ENCODE measurements around the gene DGLUCY. TPM values are rescaled to one million over a fixed set of nuclear protein-coding genes. Genes with fewer than 3 reads are reported as not detected.
"Not testable (repeated sequence)": the region's sequence is repeated elsewhere in the genome, so short reads cannot be mapped to it uniquely, and the experiment has no call there.

The DGLUCY gene
- total and polyA plus RNA-seq, 4 donors: 42.5 to 72.4 (median 51.1) TPM

DNA sequence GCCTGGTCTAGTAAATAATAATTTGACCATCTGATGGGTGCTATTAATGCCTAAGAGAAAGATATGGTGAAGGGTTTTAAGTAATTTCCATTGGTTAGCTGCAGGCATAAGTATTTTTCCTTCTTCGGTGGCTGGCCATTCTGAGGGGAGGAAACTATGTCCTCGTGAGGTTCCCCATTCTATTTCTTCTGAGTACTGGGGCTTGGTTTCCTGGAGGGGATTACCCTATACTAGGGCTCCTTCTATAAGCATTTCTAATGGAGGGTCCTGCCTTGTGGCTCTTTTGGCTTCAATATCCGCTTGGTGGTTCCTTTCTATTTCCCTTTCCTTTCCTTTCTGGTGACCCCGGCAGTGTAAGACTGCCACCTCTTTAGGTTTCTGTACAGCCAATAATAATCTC lies 112.5 kb downstream of the DGLUCY start:
- not testable (repeated sequence) for H3K27ac ChIP-seq (ENCODE audit: low read depth, low read length); H3K27me3 ChIP-seq (ENCODE audit: control insufficient read depth, insufficient read depth, low read length); H3K4me1 ChIP-seq (ENCODE audit: control insufficient read depth, insufficient read depth, low read length); DNase-seq (ENCODE audit: low read depth in 4 of 6, low spot score in 6 of 6); H3K9me3 ChIP-seq (ENCODE audit: control insufficient read depth, insufficient read depth, low read length); H3K4me3 ChIP-seq (ENCODE audit: low read depth, low read length)
- peaks cover 20% of the 10 kb centered on the region for H3K36me3 ChIP-seq (ENCODE audit: control insufficient read depth, insufficient read depth, low read length)
- no CpG with 5 or more reads among the region's 4 CpGs for WGBS (ENCODE audit: insufficient coverage)

DNA sequence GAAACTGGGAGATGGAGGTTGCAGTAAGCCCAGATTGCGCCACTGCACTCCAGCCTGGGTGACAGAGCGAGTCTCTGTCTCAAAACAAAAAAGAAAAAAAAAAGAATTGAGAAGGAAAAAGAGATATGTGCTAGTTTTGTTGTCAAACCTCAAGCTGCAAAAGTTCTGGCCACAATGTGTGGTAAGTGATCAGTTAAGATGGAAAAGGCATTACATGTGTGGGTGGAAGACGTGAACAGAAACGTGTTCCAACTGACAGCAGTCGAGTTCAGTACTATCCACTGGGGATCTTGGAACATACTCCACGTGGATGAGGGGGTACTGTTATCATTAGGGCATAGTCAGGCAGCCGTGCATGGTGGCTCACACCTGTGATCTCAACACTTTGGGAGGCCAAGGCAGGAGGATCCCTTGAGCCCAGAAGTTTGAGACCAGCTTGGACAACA lies 113.3 kb downstream of the DGLUCY start:
- H3K27me3 ChIP-seq (ENCODE audit: control insufficient read depth, insufficient read depth, low read length): no peaks in the 10 kb centered on the region
- WGBS (ENCODE audit: insufficient coverage): 86% methylated on average over 7 of the region's 7 CpGs
- no peaks in the 10 kb centered on the region for H3K4me1 ChIP-seq (ENCODE audit: control insufficient read depth, insufficient read depth, low read length)
- no peaks in the 10 kb centered on the region for H3K9me3 ChIP-seq (ENCODE audit: control insufficient read depth, insufficient read depth, low read length)
- H3K36me3 ChIP-seq (ENCODE audit: control insufficient read depth, insufficient read depth, low read length): peaks cover 14% of the 10 kb centered on the region
- no peak overlapping the region for H3K4me3 ChIP-seq (ENCODE audit: low read depth, low read length)
- H3K27ac ChIP-seq (ENCODE audit: low read depth, low read length): no peak overlapping the region
- no peak for DNase-seq (ENCODE audit: low read depth in 4 of 6, low spot score in 6 of 6)

DNA sequence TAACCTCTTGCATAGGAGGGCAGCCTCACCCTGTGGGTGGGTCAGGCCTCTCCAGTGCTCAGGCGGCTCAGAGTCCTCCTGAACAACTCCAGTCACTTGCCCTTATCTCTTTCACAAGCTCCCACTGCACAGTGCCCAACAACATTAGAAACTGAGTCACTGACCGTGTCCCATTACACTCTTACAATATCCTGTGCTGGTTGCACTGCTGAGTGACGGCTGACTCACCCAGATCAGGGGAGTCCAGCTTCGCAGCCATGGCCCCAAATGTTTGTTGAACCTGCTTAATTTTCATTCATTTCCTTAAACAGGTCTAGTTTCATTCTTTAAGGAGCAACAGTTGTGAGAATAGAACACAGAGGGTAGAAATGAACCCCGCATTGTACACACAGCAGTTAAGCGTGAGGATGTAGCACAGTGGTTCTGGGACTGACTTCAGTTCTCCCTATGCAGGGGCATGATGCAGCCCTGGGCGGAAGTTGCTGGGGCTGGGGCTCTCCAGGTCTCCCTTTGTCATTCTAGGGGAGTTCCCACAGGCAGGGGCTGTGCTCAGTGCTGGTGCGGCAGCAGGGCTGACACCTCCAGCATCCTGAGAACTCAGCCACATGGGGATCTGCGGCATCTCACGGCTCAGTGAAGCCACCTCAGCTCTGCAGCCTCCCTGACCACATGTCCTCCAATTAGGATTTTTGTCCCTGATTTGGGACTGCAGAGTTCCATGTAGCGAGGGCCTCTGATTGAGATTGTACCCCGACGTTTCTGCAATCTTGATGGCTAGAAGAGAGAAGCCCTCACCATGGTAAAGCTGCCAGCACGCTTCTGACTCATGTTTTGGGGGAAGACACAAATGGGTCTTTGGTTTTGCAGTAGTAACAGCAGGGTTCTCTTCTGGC lies 114.5 kb downstream of the DGLUCY start:
- Histone ChIP-seq H3K4me3 (ENCODE audit: low read depth, low read length) (no peak overlapping the region), H3K27me3 (ENCODE audit: control insufficient read depth, insufficient read depth, low read length) (no peaks in the 10 kb centered on the region), H3K9me3 (ENCODE audit: control insufficient read depth, insufficient read depth, low read length) (no peaks in the 10 kb centered on the region), H3K27ac (ENCODE audit: low read depth, low read length) (no peak overlapping the region), H3K36me3 (ENCODE audit: control insufficient read depth, insufficient read depth, low read length) (peaks cover 17% of the 10 kb centered on the region), H3K4me1 (ENCODE audit: control insufficient read depth, insufficient read depth, low read length) (no peaks in the 10 kb centered on the region)
- 81% methylated on average over 13 of the region's 14 CpGs for WGBS (ENCODE audit: insufficient coverage)
- DNase-seq (ENCODE audit: low read depth in 4 of 6, low spot score in 6 of 6): no peak

DNA sequence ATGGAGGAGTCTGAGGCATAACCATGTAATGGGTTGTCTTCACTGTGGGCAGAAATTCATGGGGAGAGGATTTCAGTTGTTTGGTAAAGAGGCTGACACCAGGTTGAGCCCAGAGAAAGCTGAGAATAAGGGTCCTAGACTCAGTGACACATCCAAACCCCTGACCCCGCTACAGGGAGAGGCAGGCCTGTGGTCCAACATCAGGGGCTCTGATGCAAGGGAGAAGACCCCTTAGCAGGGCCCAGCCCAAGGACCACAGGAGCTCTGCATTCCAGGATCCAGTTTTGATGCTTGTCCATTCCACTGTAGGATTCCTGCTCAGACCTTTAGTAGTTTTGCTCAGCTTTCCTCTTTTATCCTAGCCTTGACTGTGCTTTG lies 115.1 kb downstream of the DGLUCY start:
- no peak overlapping the region for H3K27ac ChIP-seq (ENCODE audit: low read depth, low read length)
- 100% methylated on average over 1 of the region's 1 CpG for WGBS (ENCODE audit: insufficient coverage)
- no peaks in the 10 kb centered on the region for H3K27me3 ChIP-seq (ENCODE audit: control insufficient read depth, insufficient read depth, low read length)
- peaks cover 23% of the 10 kb centered on the region for H3K36me3 ChIP-seq (ENCODE audit: control insufficient read depth, insufficient read depth, low read length)
- no peak overlapping the region for H3K4me3 ChIP-seq (ENCODE audit: low read depth, low read length)
- H3K4me1 ChIP-seq (ENCODE audit: control insufficient read depth, insufficient read depth, low read length): no peaks in the 10 kb centered on the region
- no peak for DNase-seq (ENCODE audit: low read depth in 4 of 6, low spot score in 6 of 6)
- no peaks in the 10 kb centered on the region for H3K9me3 ChIP-seq (ENCODE audit: control insufficient read depth, insufficient read depth, low read length)

DNA sequence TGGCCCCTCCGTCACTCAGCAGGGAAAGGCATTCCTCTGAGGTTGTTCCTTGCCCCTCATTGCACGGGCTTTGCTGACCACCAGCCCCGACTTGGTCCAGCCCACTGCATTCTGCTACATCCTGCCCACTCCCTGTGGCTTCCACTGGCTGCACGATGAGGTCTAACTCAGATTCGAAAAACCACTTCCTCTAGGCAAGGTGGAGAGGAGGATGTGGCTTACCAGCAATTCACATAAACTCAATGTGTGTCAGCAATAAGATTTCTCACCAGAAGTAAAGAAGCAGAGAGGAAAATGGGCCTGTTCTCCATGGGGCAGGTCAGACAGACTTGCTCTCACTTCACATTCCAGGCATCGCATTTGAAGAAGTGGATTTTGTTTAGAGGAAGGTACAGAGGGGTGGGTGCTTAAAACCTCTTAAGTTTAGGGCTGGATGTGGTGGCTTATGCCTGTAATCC lies 115.9 kb downstream of the DGLUCY start:
- Histone ChIP-seq H3K4me3 (ENCODE audit: low read depth, low read length) (no peak overlapping the region), H3K27me3 (ENCODE audit: control insufficient read depth, insufficient read depth, low read length) (no peaks in the 10 kb centered on the region), H3K27ac (ENCODE audit: low read depth, low read length) (no peak overlapping the region), H3K9me3 (ENCODE audit: control insufficient read depth, insufficient read depth, low read length) (no peaks in the 10 kb centered on the region), H3K36me3 (ENCODE audit: control insufficient read depth, insufficient read depth, low read length) (peaks cover 27% of the 10 kb centered on the region), H3K4me1 (ENCODE audit: control insufficient read depth, insufficient read depth, low read length) (no peaks in the 10 kb centered on the region)
- no peak for DNase-seq (ENCODE audit: low read depth in 4 of 6, low spot score in 6 of 6)
- WGBS (ENCODE audit: insufficient coverage): 97% methylated on average over 3 of the region's 6 CpGs

DNA sequence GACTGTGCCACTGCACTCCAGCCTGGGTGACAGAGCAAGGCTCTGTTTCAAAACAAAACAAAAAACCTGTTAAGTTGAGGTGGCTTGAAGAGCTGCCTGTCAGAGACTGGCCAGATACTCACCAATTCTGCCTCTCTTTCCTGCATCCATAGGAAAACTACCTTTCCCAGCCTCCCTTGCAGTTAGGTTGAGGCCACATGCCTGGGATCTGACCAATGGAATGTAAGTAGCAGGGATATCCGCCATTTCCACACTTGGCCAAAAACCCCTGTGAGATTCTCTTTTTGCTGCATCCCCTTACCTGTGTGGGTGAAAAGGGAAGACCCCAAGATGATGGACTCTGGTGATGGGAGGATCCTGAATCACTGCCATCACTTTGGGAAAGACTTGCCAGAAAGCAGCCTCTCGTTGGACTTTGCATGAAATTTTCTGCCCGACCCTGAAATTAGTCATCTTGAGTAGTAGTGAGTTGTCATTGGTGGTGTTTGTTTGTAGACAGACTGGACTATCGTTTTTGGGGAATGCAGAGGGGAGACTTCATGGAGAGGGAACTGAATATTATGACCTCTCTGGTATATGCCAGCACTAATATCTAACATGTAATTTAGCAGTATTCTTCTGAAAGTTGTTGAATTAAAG lies 116.6 kb downstream of the DGLUCY start:
- H3K9me3 ChIP-seq (ENCODE audit: control insufficient read depth, insufficient read depth, low read length): no peaks in the 10 kb centered on the region
- peaks cover 27% of the 10 kb centered on the region for H3K36me3 ChIP-seq (ENCODE audit: control insufficient read depth, insufficient read depth, low read length)
- H3K27me3 ChIP-seq (ENCODE audit: control insufficient read depth, insufficient read depth, low read length): no peaks in the 10 kb centered on the region
- 93% methylated on average over 3 of the region's 4 CpGs for WGBS (ENCODE audit: insufficient coverage)
- H3K27ac ChIP-seq (ENCODE audit: low read depth, low read length): no peak overlapping the region
- H3K4me1 ChIP-seq (ENCODE audit: control insufficient read depth, insufficient read depth, low read length): no peaks in the 10 kb centered on the region
- no peak overlapping the region for H3K4me3 ChIP-seq (ENCODE audit: low read depth, low read length)
- DNase-seq (ENCODE audit: low read depth in 4 of 6, low spot score in 6 of 6): peak in 1 of 6 donors; percentile 37

DNA sequence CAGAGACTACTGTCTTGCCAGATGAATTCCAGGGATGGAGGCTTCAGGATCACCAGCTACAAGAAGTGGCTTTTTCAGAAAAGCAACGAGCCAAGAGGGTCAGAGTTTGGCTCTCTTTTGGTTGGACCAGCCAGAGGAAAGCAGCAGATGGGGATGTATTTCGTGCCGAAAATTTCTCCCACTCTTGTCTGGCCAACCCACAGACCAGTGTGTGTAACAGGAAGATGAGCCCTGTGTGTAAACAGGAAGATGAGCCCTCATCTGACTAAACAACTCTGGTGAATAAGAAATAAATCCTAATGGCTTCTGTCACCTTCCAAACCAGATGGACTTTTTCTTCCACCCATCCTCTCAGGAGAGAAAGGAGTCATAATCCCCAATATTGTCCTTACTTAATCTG lies 117.6 kb downstream of the DGLUCY start:
- H3K36me3 ChIP-seq (ENCODE audit: control insufficient read depth, insufficient read depth, low read length): peaks cover 27% of the 10 kb centered on the region
- no CpG with 5 or more reads among the region's 3 CpGs for WGBS (ENCODE audit: insufficient coverage)
- no peaks in the 10 kb centered on the region for H3K9me3 ChIP-seq (ENCODE audit: control insufficient read depth, insufficient read depth, low read length)
- no peak overlapping the region for H3K27ac ChIP-seq (ENCODE audit: low read depth, low read length)
- H3K4me1 ChIP-seq (ENCODE audit: control insufficient read depth, insufficient read depth, low read length): no peaks in the 10 kb centered on the region
- DNase-seq (ENCODE audit: low read depth in 4 of 6, low spot score in 6 of 6): no peak
- H3K27me3 ChIP-seq (ENCODE audit: control insufficient read depth, insufficient read depth, low read length): no peaks in the 10 kb centered on the region
- no peak overlapping the region for H3K4me3 ChIP-seq (ENCODE audit: low read depth, low read length)

DNA sequence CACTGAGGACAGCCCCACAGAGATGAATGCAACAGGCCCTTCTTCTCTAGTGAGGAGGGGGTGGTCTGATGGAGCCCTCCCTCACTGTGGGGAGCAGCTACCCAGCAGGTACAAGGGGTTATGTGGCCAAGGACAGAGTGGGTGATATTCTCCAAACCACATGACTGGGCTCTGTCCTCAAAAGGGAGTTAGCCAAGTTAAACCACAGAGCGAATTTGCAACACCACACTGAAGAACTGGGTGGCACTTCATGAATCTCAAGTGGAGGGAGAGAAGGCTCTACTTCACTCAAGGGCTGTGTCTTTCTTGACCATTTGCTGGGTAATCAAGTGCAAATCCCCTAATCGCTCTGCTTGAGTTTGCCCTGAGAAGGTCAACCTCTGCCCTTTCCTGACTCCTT lies 118.2 kb downstream of the DGLUCY start:
- no peaks in the 10 kb centered on the region for H3K4me1 ChIP-seq (ENCODE audit: control insufficient read depth, insufficient read depth, low read length)
- no peak for DNase-seq (ENCODE audit: low read depth in 4 of 6, low spot score in 6 of 6)
- H3K9me3 ChIP-seq (ENCODE audit: control insufficient read depth, insufficient read depth, low read length): no peaks in the 10 kb centered on the region
- no peaks in the 10 kb centered on the region for H3K27me3 ChIP-seq (ENCODE audit: control insufficient read depth, insufficient read depth, low read length)
- 93% methylated on average over 2 of the region's 2 CpGs for WGBS (ENCODE audit: insufficient coverage)
- no peak overlapping the region for H3K27ac ChIP-seq (ENCODE audit: low read depth, low read length)
- no peak overlapping the region for H3K4me3 ChIP-seq (ENCODE audit: low read depth, low read length)
- peaks cover 27% of the 10 kb centered on the region for H3K36me3 ChIP-seq (ENCODE audit: control insufficient read depth, insufficient read depth, low read length)

DNA sequence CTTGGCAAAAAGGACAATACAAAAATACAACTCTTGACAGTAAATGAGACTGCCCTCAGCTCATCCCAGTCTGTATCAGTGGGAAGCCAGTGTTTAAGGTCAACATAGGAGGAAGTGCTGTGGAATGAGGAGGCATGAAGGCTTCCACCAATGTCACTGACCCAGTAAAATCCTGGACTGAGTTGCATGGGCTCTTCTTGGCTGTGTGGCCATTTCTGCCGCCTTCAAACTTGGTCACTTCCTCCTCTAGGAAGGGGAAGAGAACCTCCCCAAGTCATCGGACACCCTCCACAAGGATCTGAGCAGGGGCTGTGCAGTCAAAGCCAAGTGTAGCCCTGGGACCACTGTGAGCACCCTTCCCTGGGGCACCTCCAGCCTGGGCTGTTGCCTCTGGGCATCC lies 118.7 kb downstream of the DGLUCY start:
- Histone ChIP-seq H3K4me1 (ENCODE audit: control insufficient read depth, insufficient read depth, low read length) (no peaks in the 10 kb centered on the region), H3K9me3 (ENCODE audit: control insufficient read depth, insufficient read depth, low read length) (no peaks in the 10 kb centered on the region), H3K27ac (ENCODE audit: low read depth, low read length) (no peak overlapping the region), H3K36me3 (ENCODE audit: control insufficient read depth, insufficient read depth, low read length) (peaks cover 27% of the 10 kb centered on the region), H3K27me3 (ENCODE audit: control insufficient read depth, insufficient read depth, low read length) (no peaks in the 10 kb centered on the region), H3K4me3 (ENCODE audit: low read depth, low read length) (no peak overlapping the region)
- no peak for DNase-seq (ENCODE audit: low read depth in 4 of 6, low spot score in 6 of 6)
- WGBS (ENCODE audit: insufficient coverage): 96% methylated on average over 2 of the region's 2 CpGs

Data from spinal cord (tissue), 10 donors.